GM19043 (cell line): ENCODE data around the gene TRIO.

Experiments used
- ATAC-seq: cut with Tn5 transposase; IDR thresholded peaks from one replicate; pipeline ENCODE4 v1.9.1; 2021; ENCODE audit warnings: low read depth; ENCODE audit not compliant: unreplicated experiment

TRIO gene

GRCh38 chr5:14308384-14309154, 165.4 kb downstream of the TRIO start:
- ATAC-seq = no peak

GRCh38 chr5:14309199-14309598, 166.1 kb downstream of the TRIO start:
- ATAC-seq = no peak

GRCh38 chr5:14309878-14310531, 166.9 kb downstream of the TRIO start:
- no peak for ATAC-seq

GRCh38 chr5:14310901-14311300, 167.8 kb downstream of the TRIO start:
- ATAC-seq = no peak

- ATAC-seq = no peak
These were observed 171.0 kb downstream of the TRIO start for GRCh38 chr5:14313986-14314690.

GRCh38 chr5:14316471-14316870, 173.3 kb downstream of the TRIO start:
- ATAC-seq = no peak

GRCh38 chr5:14319102-14319501, 176.0 kb downstream of the TRIO start:
- ATAC-seq = no peak

GRCh38 chr5:14321936-14322335, 178.8 kb downstream of the TRIO start:
- no peak for ATAC-seq

GRCh38 chr5:14322437-14323187, 179.5 kb downstream of the TRIO start:
- no peak for ATAC-seq

- no peak for ATAC-seq
These were observed 180.3 kb downstream of the TRIO start for GRCh38 chr5:14323466-14323865.

GRCh38 chr5:14325369-14325768, 182.2 kb downstream of the TRIO start:
- ATAC-seq = no peak

GRCh38 chr5:14326035-14326903, 183.1 kb downstream of the TRIO start:
- no peak for ATAC-seq

- ATAC-seq = no peak
These were observed 184.5 kb downstream of the TRIO start for GRCh38 chr5:14327624-14328023.

GRCh38 chr5:14328144-14328543, 185.0 kb downstream of the TRIO start:
- ATAC-seq = no peak

- no peak for ATAC-seq
These were observed 187.1 kb downstream of the TRIO start for GRCh38 chr5:14330291-14330690.

- no peak for ATAC-seq
These were observed 187.7 kb downstream of the TRIO start for GRCh38 chr5:14330729-14331385.

GRCh38 chr5:14331386-14331781, 188.2 kb downstream of the TRIO start:
- ATAC-seq = no peak

- no peak for ATAC-seq
These were observed 189.0 kb downstream of the TRIO start for GRCh38 chr5:14332038-14332631.

GRCh38 chr5:14332746-14333145, 189.6 kb downstream of the TRIO start:
- no peak for ATAC-seq
